Neural crest cell (in vitro differentiated cells): ENCODE data around the gene ZNF688. TPM values are rescaled to one million over a fixed set of nuclear protein-coding genes. Genes with fewer than 3 reads are reported as not detected.

ENCODE experiments used
- DNase-seq: peaks from one replicate; pipeline ENCODE4 v3.0.0; 2021; ENCODE audit warnings: low read depth, mixed read lengths, low spot score
- H3K27ac Mint-ChIP-seq: one replicate; pipeline ENCODE4 v1.8.0; 2021; ENCODE audit warnings: mild to moderate bottlenecking, mixed read lengths; ENCODE audit not compliant: unreplicated experiment
- H3K27me3 Mint-ChIP-seq: 2 replicates; pipeline ENCODE4 v1.8.0; 2021; ENCODE audit warnings: low read depth, mild to moderate bottlenecking, mixed read lengths
- H3K36me3 Mint-ChIP-seq: 2 replicates; pipeline ENCODE4 v1.8.0; 2021; ENCODE audit warnings: low read depth, mild to moderate bottlenecking, mixed read lengths
- H3K4me1 Mint-ChIP-seq: 2 replicates; pipeline ENCODE4 v1.8.0; 2021; ENCODE audit warnings: mixed read lengths
- H3K4me3 Mint-ChIP-seq: one replicate; pipeline ENCODE4 v1.8.0; 2021; ENCODE audit warnings: mild to moderate bottlenecking, mixed read lengths
- H3K9me3 Mint-ChIP-seq: 2 replicates; pipeline ENCODE4 v1.8.0; 2021; ENCODE audit warnings: mixed read lengths
- CTCF ChIP-seq: fragments of 200-600 bp; sonication (generic); conservative IDR thresholded peaks from 2 replicates; pipeline ENCODE4 v1.5.0; 2021; ENCODE audit warnings: antibody characterized with exemption, mild to moderate bottlenecking
- long read RNA-seq: library from polyadenylated mRNA; unstranded; transcript quantifications from one replicate; pipeline ENCODE4 v2.0.0, GENCODE V29; 2020
- total RNA-seq: library from RNA; stranded (reverse); gene quantifications from 2 replicates; pipeline ENCODE4 v1.2.1, GENCODE V29; 2021

Gene ZNF688
- total RNA-seq = 13.4 and 14.3 TPM in 2 replicates
- long read RNA-seq, partial matches to known transcripts = 0 of 1 reads
- long read RNA-seq, other reads (novel, unspliced or antisense) = 0 of 1 reads

DNA sequence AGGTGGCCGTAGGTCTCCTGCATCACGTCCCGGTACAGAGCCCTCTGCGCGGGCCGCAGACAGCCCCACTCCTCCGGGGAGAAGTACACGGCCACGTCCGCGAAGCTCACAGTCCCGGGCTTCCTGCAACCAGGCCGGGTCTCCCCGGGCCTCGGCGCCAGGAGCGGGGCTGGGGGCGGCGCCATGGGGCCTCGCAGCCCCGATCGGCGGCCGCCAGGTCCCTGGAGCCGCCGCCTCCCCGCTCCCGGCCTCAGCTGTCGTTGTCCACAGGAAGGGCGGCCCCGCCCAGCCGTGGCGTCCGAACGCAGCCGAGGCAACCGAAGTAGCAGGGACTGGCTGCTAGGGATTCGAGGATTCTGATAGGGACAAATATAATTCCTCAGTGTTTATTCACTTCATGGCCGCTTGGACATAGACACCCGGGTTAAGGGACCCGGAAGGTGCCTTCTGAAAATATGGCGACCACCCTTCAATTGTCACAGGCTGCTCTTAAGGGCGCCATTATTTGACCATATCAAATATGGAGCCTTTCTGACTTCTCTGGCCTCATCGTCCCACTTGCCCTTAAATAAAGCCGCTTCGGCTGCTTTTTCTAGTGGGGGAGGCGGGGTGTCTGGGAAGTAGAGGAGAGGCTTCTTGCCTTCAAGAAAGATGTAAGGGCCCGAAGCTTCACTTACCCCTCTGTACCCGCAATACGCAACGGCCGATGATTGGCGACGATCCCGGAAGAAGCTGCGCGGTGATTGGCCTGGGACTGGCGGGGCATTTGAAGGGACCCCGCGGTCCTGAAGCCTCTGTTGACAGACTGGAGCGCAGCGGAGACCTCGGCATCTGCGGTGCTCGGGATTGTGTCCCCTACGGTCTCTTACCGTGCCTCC lies at the start of gene ZNF688:
Gene ZNF688, minus strand, starts transcription at position 270 of the 878 bp plus-strand sequence. Its CDS starts 85 bp downstream, at position 185.
- no peak for TF ChIP-seq CTCF
- H3K4me3 Mint-ChIP-seq = peak within 1 kb of the TSS; percentile 96
- H3K27ac Mint-ChIP-seq = peak within 1 kb of the TSS; percentile 96
- no peaks in the 10 kb centered on the region for H3K27me3 Mint-ChIP-seq
- DNase-seq = peak; percentile 81
- no peaks in the 10 kb centered on the region for H3K9me3 Mint-ChIP-seq
- peaks cover 25% of the 10 kb centered on the region for H3K4me1 Mint-ChIP-seq
- H3K36me3 Mint-ChIP-seq = no peaks in the 10 kb centered on the region

DNA sequence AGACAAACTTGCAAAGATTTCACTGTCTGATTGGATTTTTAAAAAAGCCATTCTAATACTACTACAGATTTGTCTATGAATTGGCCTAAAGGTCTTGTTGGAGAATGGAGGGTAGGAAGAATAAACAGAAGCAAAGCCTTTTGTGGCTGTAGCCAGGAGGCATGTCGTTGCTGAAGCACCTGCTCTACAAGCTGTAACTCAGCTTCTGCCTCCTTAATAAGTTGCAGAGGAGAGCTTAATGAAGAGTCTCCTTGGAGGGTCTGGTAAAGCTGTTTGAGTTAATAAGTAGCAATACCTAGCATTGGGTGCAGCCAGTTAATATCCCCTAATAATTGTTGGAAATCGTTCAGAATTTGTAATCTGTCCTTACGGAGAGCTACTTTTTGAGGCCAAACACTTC lies 48.7 kb upstream of the ZNF688 start:
- Mint-ChIP-seq H3K27ac (no peak overlapping the region), H3K9me3 (peaks cover 4% of the 10 kb centered on the region), H3K4me3 (no peak overlapping the region), H3K36me3 (no peaks in the 10 kb centered on the region), H3K27me3 (no peaks in the 10 kb centered on the region), H3K4me1 (peaks cover 20% of the 10 kb centered on the region)
- no peak for DNase-seq
- no peak for TF ChIP-seq CTCF

GRCh38 chr16:30619638-30620037 lies 48.1 kb upstream of the ZNF688 start:
- Mint-ChIP-seq H3K27me3 (no peaks in the 10 kb centered on the region), H3K4me1 (peaks cover 20% of the 10 kb centered on the region), H3K4me3 (no peak overlapping the region), H3K36me3 (no peaks in the 10 kb centered on the region), H3K27ac (no peak overlapping the region), H3K9me3 (peaks cover 4% of the 10 kb centered on the region)
- TF ChIP-seq CTCF = no peak
- DNase-seq = no peak

DNA sequence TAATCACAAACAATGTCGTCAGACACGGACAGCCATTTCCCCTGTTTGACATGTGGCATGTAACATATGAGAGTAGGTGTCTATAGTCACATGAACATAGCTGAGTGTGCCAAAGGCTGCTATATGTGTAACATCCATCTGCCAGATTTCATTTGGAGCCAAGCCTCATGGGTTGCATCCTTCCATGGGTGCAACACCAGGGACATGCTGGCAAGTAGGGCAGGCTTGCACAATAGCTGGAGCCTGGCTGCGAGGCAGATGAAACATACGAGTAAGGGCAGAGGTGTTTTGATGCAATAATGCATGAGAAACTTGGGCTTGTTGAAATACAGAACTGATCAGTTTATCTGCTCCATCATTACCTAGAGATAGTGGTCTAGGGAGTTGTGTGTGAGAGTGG lies 47.7 kb upstream of the ZNF688 start:
- Mint-ChIP-seq H3K36me3 (no peaks in the 10 kb centered on the region), H3K4me1 (peaks cover 20% of the 10 kb centered on the region), H3K9me3 (peaks cover 4% of the 10 kb centered on the region), H3K27me3 (no peaks in the 10 kb centered on the region), H3K27ac (no peak overlapping the region), H3K4me3 (no peak overlapping the region)
- no peak for TF ChIP-seq CTCF
- no peak for DNase-seq

GRCh38 chr16:30615358-30616091 lies 44.0 kb upstream of the ZNF688 start:
- peak; percentile 61 for TF ChIP-seq CTCF
- Mint-ChIP-seq H3K36me3 (no peaks in the 10 kb centered on the region), H3K9me3 (peaks cover 4% of the 10 kb centered on the region), H3K4me3 (no peak overlapping the region), H3K4me1 (peaks cover 17% of the 10 kb centered on the region), H3K27me3 (no peaks in the 10 kb centered on the region), H3K27ac (no peak overlapping the region)
- peak; percentile 54 for DNase-seq
